ENCODE measurements around the gene KNDC1. TPM values are rescaled to one million over a fixed set of nuclear protein-coding genes. Genes with fewer than 3 reads are reported as not detected.

KNDC1 gene
- polyA plus RNA-seq, 1 donor from 2014 or later = 4.3 TPM

- Histone ChIP-seq H3K9me3 (ENCODE audit: low read length) (no peaks in the 10 kb centered on the region), H3K79me2 (replicated peaks; ENCODE audit: insufficient read depth, low read length) (no peaks in the 10 kb centered on the region), H3F3A (ENCODE audit: insufficient read depth, low read length, poor library complexity, severe bottlenecking) (no peaks in the 10 kb centered on the region), H3K4me3 (ENCODE audit: low read length) (no peak overlapping the region), H4K20me1 (ENCODE audit: insufficient read depth) (no peaks in the 10 kb centered on the region), H2AFZ (ENCODE audit: low read depth, low read length) (no peak overlapping the region), H3K36me3 (ENCODE audit: insufficient read depth, low read length) (no peaks in the 10 kb centered on the region), H3K9ac (ENCODE audit: low read length) (no peak overlapping the region), H3K4me2 (ENCODE audit: low read length) (no peak overlapping the region), H3K9me2 (ENCODE audit: insufficient read depth, low read length) (no peaks in the 10 kb centered on the region), H3K27ac (ENCODE audit: low read length) (no peak overlapping the region), H3K27me3 (ENCODE audit: insufficient read depth, low read depth, low read length) (peaks cover 24% of the 10 kb centered on the region)
- TF ChIP-seq CTCF (IDR thresholded peaks at IDR 0.05; ENCODE audit: poor library complexity, severe bottlenecking) = no peak
- TF ChIP-seq TAF1 (IDR thresholded peaks at IDR 0.05; ENCODE audit: low read depth) = no peak
Observed at GRCh38 chr10:133225707-133226191, 65.7 kb downstream of the KNDC1 start.

GRCh38 chr10:133226251-133226808 lies 66.3 kb downstream of the KNDC1 start:
- no peak overlapping the region for H3K4me2 ChIP-seq (ENCODE audit: low read length)
- no peaks in the 10 kb centered on the region for H3K9me3 ChIP-seq (ENCODE audit: low read length)
- no peak for TF ChIP-seq EZH2 (IDR thresholded peaks at IDR 0.05; ENCODE audit: borderline replicate concordance, insufficient read depth, low read length, poor library complexity, severe bottlenecking)
- TF ChIP-seq TAF1 (IDR thresholded peaks at IDR 0.05; ENCODE audit: low read depth) = no peak
- TF ChIP-seq SMC3 (conservative IDR thresholded peaks at IDR 0.05; ENCODE audit: poor library complexity) = no peak
- no peak for TF ChIP-seq EP300 (conservative IDR thresholded peaks at IDR 0.05; ENCODE audit: poor library complexity, severe bottlenecking)
- no peak for TF ChIP-seq CTCF (IDR thresholded peaks at IDR 0.05; ENCODE audit: poor library complexity, severe bottlenecking)
- no peak for TF ChIP-seq MXI1 (conservative IDR thresholded peaks at IDR 0.05; ENCODE audit: poor library complexity, severe bottlenecking)
- TF ChIP-seq POLR2AphosphoS5 (IDR thresholded peaks at IDR 0.05) = no peak
- no peak for TF ChIP-seq REST (IDR thresholded peaks at IDR 0.05; ENCODE audit: borderline replicate concordance)
- TF ChIP-seq RAD21 (conservative IDR thresholded peaks at IDR 0.05) = no peak
- H4K20me1 ChIP-seq (ENCODE audit: insufficient read depth) = no peaks in the 10 kb centered on the region
- no peak overlapping the region for H3K27ac ChIP-seq (ENCODE audit: low read length)
- no peaks in the 10 kb centered on the region for H3F3A ChIP-seq (ENCODE audit: insufficient read depth, low read length, poor library complexity, severe bottlenecking)
- H3K36me3 ChIP-seq (ENCODE audit: insufficient read depth, low read length) = no peaks in the 10 kb centered on the region
- H3K79me2 ChIP-seq (replicated peaks; ENCODE audit: insufficient read depth, low read length) = no peaks in the 10 kb centered on the region
- no peak overlapping the region for H2AFZ ChIP-seq (ENCODE audit: low read depth, low read length)
- H3K27me3 ChIP-seq (ENCODE audit: insufficient read depth, low read depth, low read length) = peaks cover 30% of the 10 kb centered on the region
- H3K9me2 ChIP-seq (ENCODE audit: insufficient read depth, low read length) = no peaks in the 10 kb centered on the region
- no peak overlapping the region for H3K9ac ChIP-seq (ENCODE audit: low read length)
- no peak overlapping the region for H3K4me3 ChIP-seq (ENCODE audit: low read length)
